SH-SY5Y (cell line): ENCODE results near the gene EME2.

Source experiments
- GATA2 ChIP-seq: IDR thresholded peaks from 2 replicates; pipeline ENCODE4 v1.6.1; 2011; ENCODE audit warnings: mild to moderate bottlenecking, low read depth, low read length
- GATA3 ChIP-seq: IDR thresholded peaks from 2 replicates; pipeline ENCODE4 v1.6.1; 2011; ENCODE audit warnings: low read depth, mild to moderate bottlenecking, low read length, moderate library complexity

- TF ChIP-seq GATA2 (no peak), GATA3 (no peak)
These were observed 43.2 kb upstream of the EME2 start for GRCh38 chr16:1729445-1729844.
